ENCODE data around the gene SPINK8. TPM values are rescaled to one million over a fixed set of nuclear protein-coding genes. Genes with fewer than 3 reads are reported as not detected.

SPINK8 gene
- total and polyA plus RNA-seq, 12 donors: not detected

DNA sequence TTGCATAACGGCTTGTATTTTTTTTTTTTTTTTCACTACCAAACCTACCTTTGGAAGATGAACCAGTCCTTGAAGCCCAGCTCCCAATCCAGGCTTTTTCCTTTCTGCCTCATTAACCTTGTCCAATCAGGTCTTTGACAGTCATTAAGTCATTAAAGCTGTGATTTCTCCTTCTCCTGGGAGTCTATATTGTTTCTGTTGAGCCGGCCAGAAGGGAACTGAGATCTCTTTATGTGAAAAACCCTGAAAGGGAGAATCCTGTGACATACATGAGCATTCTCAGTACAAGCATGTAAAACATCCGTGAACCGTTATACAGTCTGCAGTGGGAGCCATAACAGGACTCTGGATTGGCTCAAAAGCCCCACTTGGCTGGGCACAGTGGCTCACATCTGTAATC lies 52.6 kb downstream of the SPINK8 start:
- Histone ChIP-seq H3K9me3 (replicated peaks in 1 of 3) (no peaks in the 10 kb centered on the region), H3K27ac (no peak overlapping the region), H3K4me1 (replicated peaks in 1 of 2) (no peaks in the 10 kb centered on the region), H3K4me3 (no peak overlapping the region), H3K36me3 (replicated peaks in 1 of 2) (no peaks in the 10 kb centered on the region), H3K27me3 (no peaks in the 10 kb centered on the region)
- intact Hi-C loops (cut with DNase I): no loop called here
- DNase-seq: no peak
- TF ChIP-seq POLR2A (IDR thresholded peaks at IDR 0.05): no peak
- TF ChIP-seq, protein P1, sequence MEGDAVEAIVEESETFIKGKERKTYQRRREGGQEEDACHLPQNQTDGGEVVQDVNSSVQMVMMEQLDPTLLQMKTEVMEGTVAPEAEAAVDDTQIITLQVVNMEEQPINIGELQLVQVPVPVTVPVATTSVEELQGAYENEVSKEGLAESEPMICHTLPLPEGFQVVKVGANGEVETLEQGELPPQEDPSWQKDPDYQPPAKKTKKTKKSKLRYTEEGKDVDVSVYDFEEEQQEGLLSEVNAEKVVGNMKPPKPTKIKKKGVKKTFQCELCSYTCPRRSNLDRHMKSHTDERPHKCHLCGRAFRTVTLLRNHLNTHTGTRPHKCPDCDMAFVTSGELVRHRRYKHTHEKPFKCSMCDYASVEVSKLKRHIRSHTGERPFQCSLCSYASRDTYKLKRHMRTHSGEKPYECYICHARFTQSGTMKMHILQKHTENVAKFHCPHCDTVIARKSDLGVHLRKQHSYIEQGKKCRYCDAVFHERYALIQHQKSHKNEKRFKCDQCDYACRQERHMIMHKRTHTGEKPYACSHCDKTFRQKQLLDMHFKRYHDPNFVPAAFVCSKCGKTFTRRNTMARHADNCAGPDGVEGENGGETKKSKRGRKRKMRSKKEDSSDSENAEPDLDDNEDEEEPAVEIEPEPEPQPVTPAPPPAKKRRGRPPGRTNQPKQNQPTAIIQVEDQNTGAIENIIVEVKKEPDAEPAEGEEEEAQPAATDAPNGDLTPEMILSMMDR (IDR thresholded peaks at IDR 0.05): no peak
- WGBS, 4 donors: 83 to 87% (median 85%) methylated on average over 4 of the region's 4 CpGs

DNA sequence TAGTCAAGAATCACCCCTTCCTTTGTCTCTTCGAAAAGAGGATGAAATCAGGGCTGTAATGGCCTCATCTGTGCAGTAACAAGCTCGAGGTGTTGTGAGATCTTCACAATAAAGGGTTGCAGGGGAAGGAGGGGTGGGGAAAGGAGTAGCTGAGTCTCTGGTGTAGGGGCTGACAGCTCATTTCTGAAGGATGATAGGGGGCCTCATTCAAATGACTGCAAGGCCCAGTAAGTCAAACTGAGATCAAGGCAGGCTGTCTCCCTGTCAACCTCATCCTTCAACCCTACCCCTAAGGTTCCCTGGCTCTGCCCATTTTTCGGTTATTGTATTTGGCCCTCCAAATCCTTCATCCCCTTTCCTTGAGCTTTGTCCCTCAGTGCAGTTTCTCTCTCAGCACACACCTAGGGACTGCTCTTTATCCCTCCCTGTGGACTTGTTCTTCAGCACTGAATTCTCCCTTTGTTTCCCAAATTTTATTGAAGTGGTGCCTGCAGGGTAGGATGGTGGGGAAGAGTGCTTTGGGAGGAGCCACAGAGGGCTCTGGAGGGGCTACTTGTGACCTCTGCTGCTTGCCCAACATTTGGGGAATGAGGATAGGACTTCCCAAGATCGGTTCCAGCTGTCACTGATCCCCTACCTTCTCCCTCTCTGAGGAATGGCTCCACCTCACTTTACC lies 54.4 kb downstream of the SPINK8 start:
- WGBS, 4 donors: 60 to 77% (median 66%) methylated on average over 3 to 4 of the region's 4 CpGs
- no peaks in the 10 kb centered on the region for H3K27me3 ChIP-seq
- TF ChIP-seq, protein P1 (IDR thresholded peaks at IDR 0.05): no peak
- no peak for TF ChIP-seq POLR2A (IDR thresholded peaks at IDR 0.05)

DNA sequence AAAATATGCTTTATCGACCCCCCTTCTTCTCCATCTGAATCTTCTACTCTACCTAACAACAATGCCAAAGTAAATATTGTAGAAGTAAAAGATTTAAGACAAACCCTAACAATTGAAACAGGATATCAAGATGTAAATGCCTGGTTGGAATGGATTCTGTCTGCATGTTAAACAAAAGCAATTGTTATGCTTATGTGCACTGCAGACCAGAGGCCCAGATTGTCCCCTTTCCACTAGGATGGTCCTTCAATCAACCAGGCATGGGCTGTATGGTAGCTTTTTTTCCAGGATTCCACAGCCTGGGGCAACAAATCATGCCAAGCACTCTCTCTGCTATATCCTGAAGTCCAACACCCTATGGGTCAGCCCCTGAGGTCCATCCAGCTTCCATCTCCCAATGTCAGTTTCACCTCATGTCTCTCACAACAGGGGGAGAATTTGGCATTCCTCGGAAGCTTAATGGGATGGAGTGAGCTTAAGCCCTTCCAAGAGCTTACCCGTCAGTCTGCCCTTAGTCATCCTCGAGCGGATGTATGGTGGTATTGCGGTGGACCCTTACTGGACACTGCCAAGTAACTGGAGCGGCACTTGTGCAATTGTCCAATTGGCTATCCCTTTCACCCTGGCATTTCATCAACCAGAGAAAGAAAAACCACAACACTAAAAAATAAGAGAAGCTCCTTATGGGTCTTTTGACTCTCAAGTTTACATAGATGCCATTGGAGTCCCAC lies 56.4 kb downstream of the SPINK8 start:
- Histone ChIP-seq H3K27ac (no peak overlapping the region), H3K27me3 (no peaks in the 10 kb centered on the region), H3K4me3 (no peak overlapping the region), H3K4me1 (replicated peaks in 1 of 2) (no peaks in the 10 kb centered on the region), H3K9me3 (replicated peaks in 1 of 3) (no peaks in the 10 kb centered on the region), H3K36me3 (replicated peaks in 1 of 2) (no peaks in the 10 kb centered on the region)
- 90 to 95% (median 93%) methylated on average over 7 of the region's 7 CpGs for WGBS, 4 donors
- DNase-seq: peak in 1 of 7 donors; percentile 6
- TF ChIP-seq, protein P1 (IDR thresholded peaks at IDR 0.05): no peak
- TF ChIP-seq POLR2A (IDR thresholded peaks at IDR 0.05): no peak
- intact Hi-C loops (cut with DNase I): no loop called here

More for the DNA sequence above, 54.4 kb downstream of the SPINK8 start:
- Histone ChIP-seq H3K9me3 (replicated peaks in 1 of 3) (no peaks in the 10 kb centered on the region), H3K27ac (no peak overlapping the region), H3K4me3 (no peak overlapping the region), H3K36me3 (replicated peaks in 1 of 2) (no peaks in the 10 kb centered on the region), H3K4me1 (replicated peaks in 1 of 2) (no peaks in the 10 kb centered on the region)
- intact Hi-C loops (cut with DNase I): no loop called here
- DNase-seq: no peak

DNA sequence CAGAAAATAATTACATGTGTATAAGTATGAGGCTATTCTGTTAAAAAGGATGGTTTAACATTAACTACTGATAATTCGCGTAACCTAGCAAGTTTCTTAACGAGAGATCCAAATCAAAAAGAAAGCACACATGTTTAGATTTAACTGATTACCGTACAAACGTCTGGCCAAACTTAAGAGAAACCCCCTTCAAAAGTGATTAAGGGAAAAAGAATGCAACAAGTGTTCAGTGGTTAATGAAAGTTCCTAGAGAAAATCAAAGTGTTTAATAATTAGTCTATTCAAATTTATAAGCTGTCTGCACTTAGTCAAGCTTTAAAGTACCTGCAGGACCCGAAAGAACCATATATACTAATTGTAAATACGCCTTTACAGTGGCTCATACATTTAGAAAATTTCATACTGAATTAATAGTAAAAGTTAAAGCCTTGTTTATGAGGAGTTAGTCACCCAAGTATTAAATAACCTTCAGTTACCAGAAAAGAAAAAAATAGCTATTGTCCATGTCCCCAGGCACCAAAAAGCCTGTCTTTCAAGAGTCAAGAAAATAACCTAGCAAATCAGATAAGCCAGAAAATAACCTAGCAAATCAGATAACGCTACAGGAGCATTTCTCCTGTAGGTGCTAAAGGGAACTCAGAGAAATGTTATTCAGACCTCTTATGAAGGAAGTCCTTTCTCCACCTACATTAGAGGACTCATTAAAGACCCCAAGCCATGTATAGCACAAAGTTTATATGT lies 58.0 kb downstream of the SPINK8 start:
- TF ChIP-seq, protein P1 (IDR thresholded peaks at IDR 0.05): no peak
- no peak for TF ChIP-seq POLR2A (IDR thresholded peaks at IDR 0.05)
- Histone ChIP-seq H3K9me3 (replicated peaks in 1 of 3) (no peaks in the 10 kb centered on the region), H3K36me3 (replicated peaks in 1 of 2) (no peaks in the 10 kb centered on the region), H3K4me1 (replicated peaks in 1 of 2) (no peaks in the 10 kb centered on the region), H3K4me3 (no peak overlapping the region), H3K27ac (no peak overlapping the region), H3K27me3 (no peaks in the 10 kb centered on the region)
- intact Hi-C loops (cut with DNase I): no loop called here
- WGBS, 4 donors: 74 to 80% (median 77%) methylated on average over 8 of the region's 8 CpGs
- no peak for DNase-seq

Data from adrenal gland (tissue), 12 donors.